HFF-Myc (cell line): ENCODE data around the gene CMYA5.
"Not testable (repeated sequence)": the region's sequence is repeated elsewhere in the genome, so short reads cannot be mapped to it uniquely, and the experiment has no call there.

ENCODE experiments used
- DNase-seq: peaks from one replicate; pipeline ENCODE4 v3.0.0-alpha.2; 2011; ENCODE audit warnings: low read depth; ENCODE audit errors: extremely low read depth
- H3K4me3 ChIP-seq: replicated peaks from 2 replicates; pipeline ENCODE4 v1.5.1; 2011; ENCODE audit warnings: low read depth, mild to moderate bottlenecking, control low read depth, low read length
- CTCF ChIP-seq: IDR thresholded peaks from 2 replicates; pipeline ENCODE4 v1.5.1; 2012; ENCODE audit warnings: mild to moderate bottlenecking, low read depth, low read length, control low read depth; ENCODE audit errors: missing control alignments

Gene CMYA5

GRCh38 chr5:79774171-79774854 is 84.7 kb downstream of the CMYA5 start:
- no peak for DNase-seq
- TF ChIP-seq CTCF: peak; percentile 47
- no peak overlapping the region for H3K4me3 ChIP-seq

GRCh38 chr5:79774855-79775237 is 85.2 kb downstream of the CMYA5 start:
- no peak for DNase-seq
- TF ChIP-seq CTCF: no peak
- H3K4me3 ChIP-seq: no peak overlapping the region

- H3K4me3 ChIP-seq, DNase-seq: not testable (repeated sequence)
Observed at GRCh38 chr5:79784741-79785140, 95.1 kb downstream of the CMYA5 start.

- H3K4me3 ChIP-seq: no peak overlapping the region
- no peak for TF ChIP-seq CTCF
- DNase-seq: no peak
Observed at GRCh38 chr5:79785983-79786382, 96.3 kb downstream of the CMYA5 start.

- TF ChIP-seq CTCF: no peak
- DNase-seq: no peak
- H3K4me3 ChIP-seq: no peak overlapping the region
Observed at GRCh38 chr5:79787448-79787847, 97.8 kb downstream of the CMYA5 start.

GRCh38 chr5:79791843-79792242 is 102.2 kb downstream of the CMYA5 start:
- no peak for DNase-seq
- TF ChIP-seq CTCF: no peak
- H3K4me3 ChIP-seq: no peak overlapping the region

- no peak overlapping the region for H3K4me3 ChIP-seq
- DNase-seq: no peak
- no peak for TF ChIP-seq CTCF
Observed at GRCh38 chr5:79792463-79792862, 102.8 kb downstream of the CMYA5 start.
